ENCODE data around the gene BACH1.
A peak's percentile ranks its signal among the peaks of the same experiment; 100 is the strongest.

Gene BACH1

GRCh38 chr21:29293495-29293894 is 5.2 kb upstream of the BACH1 start:
- DNase-seq (ENCODE audit: low spot score) = no peak

GRCh38 chr21:29295066-29295650 is 3.6 kb upstream of the BACH1 start:
- DNase-seq (ENCODE audit: low spot score) = no peak

GRCh38 chr21:29296446-29296845 is 2.3 kb upstream of the BACH1 start:
- DNase-seq (ENCODE audit: low spot score) = no peak

GRCh38 chr21:29297483-29298347 is 1.0 kb upstream of the BACH1 start:
- no peak for DNase-seq (ENCODE audit: low spot score)

GRCh38 chr21:29299046-29299915 is 559 bp downstream of the BACH1 start:
- peak; percentile 52 for DNase-seq (ENCODE audit: low spot score)

- DNase-seq (ENCODE audit: low spot score) = peak; percentile 58
These were observed 1.4 kb downstream of the BACH1 start for GRCh38 chr21:29299916-29300806.

GRCh38 chr21:29300807-29301138 is 2.1 kb downstream of the BACH1 start:
- DNase-seq (ENCODE audit: low spot score) = no peak

GRCh38 chr21:29301691-29302090 is 3.0 kb downstream of the BACH1 start:
- no peak for DNase-seq (ENCODE audit: low spot score)

GRCh38 chr21:29302359-29302875 is 3.7 kb downstream of the BACH1 start:
- no peak for DNase-seq (ENCODE audit: low spot score)

GRCh38 chr21:29303288-29303687 is 4.6 kb downstream of the BACH1 start:
- DNase-seq (ENCODE audit: low spot score) = no peak

GRCh38 chr21:29304597-29304996 is 5.9 kb downstream of the BACH1 start:
- DNase-seq (ENCODE audit: low spot score) = no peak

GRCh38 chr21:29305068-29305467 is 6.3 kb downstream of the BACH1 start:
- DNase-seq (ENCODE audit: low spot score) = no peak

GRCh38 chr21:29305561-29305960 is 6.8 kb downstream of the BACH1 start:
- no peak for DNase-seq (ENCODE audit: low spot score)

- DNase-seq (ENCODE audit: low spot score) = no peak
These were observed 8.2 kb downstream of the BACH1 start for GRCh38 chr21:29306920-29307319.

GRCh38 chr21:29307718-29308455 is 9.2 kb downstream of the BACH1 start:
- DNase-seq (ENCODE audit: low spot score) = no peak

GRCh38 chr21:29308456-29308783 is 9.7 kb downstream of the BACH1 start:
- DNase-seq (ENCODE audit: low spot score) = no peak

GRCh38 chr21:29309703-29310102 is 11.0 kb downstream of the BACH1 start:
- no peak for DNase-seq (ENCODE audit: low spot score)

- no peak for DNase-seq (ENCODE audit: low spot score)
These were observed 13.1 kb downstream of the BACH1 start for GRCh38 chr21:29311802-29312201.

GRCh38 chr21:29312981-29313380 is 14.3 kb downstream of the BACH1 start:
- DNase-seq (ENCODE audit: low spot score) = no peak

- DNase-seq (ENCODE audit: low spot score) = no peak
These were observed 15.1 kb downstream of the BACH1 start for GRCh38 chr21:29313662-29314408.
